GM19324 (cell line): ENCODE results near the gene TMC2.
"Not testable (repeated sequence)": the region's sequence is repeated elsewhere in the genome, so short reads cannot be mapped to it uniquely, and the experiment has no call there.

Experiments
- ATAC-seq: cut with Tn5 transposase; IDR thresholded peaks from one replicate; pipeline ENCODE4 v1.9.1; 2021; ENCODE audit warnings: mild to moderate bottlenecking, moderate library complexity; ENCODE audit not compliant: unreplicated experiment, low FRiP score

TMC2 gene

DNA sequence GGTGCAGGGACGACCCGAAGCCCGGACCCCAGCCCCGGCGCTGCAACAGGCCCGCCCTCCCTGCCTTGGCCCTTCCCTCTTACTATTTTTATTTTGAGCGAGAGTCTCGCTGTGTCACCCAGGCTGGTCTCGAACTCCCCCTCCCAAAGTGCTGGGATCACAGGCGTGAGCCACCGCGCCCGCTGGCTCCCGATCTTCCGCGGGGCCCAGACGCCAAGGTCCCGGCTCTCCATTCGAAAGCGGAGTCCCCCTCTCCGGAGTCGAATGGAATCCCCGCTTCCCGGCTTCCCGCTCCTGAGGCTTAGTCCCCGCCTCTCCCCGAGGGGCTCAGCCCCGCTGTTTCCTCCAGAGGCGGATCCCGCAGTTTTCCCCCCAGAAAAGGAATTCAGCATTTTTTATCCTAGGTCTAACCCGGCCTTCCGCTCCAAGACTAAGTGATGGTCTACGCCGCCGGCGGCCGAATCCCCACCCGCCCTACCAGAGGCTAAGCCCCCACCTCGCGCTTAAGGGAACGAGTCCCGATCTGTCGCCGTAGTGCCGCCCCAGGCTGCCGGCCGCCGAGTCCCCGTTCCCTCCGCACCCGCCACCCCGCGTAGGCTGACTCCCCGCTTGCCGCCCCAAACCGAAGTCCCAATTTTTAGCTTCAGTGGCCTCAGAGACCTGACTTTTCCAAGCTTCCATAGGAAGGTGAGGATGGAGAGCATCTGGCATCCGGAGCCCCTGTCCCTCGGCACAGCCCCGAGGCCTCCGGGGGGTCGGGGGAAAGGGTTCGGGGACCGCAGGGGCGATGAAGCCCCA lies 11.5 kb upstream of the TMC2 start:
- peak; percentile 24 for ATAC-seq

DNA sequence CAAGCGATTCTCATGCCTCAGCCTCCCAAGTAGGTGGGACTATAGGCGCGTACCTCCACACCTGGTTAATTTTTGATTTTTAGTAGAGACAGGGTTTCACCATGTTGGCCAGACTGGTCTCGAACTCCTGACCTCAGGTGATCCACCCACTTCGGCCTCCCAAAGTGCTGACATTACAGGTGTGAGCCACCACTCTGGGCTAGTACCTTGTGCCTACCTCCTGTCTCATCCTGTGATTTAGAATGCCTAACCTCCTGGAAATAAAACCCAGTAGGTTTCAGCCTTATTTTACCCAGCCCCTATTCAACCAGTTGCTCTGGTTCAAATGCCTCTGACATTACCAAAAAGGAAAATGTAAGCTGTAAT lies 10.2 kb upstream of the TMC2 start:
- not testable (repeated sequence) for ATAC-seq

DNA sequence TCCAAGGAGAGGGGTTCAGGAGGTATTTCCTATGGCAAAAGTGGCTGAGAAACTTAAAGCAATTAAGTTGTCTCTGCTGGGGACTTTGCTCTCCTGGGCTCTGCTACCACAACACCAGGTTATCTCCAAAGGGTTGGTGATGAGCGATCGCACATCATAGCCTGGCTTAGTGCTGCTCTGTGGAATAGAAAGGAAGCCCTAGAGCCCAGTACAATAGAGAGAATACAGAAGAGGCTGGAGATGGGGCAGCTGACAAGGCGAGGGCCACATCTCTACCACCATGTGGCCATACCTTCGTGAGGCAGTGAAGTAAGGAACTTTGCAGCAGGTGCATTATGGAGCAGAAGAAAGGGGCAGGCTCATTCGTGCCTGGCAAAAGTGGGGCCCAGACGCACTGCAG lies 8.6 kb upstream of the TMC2 start:
- no peak for ATAC-seq

DNA sequence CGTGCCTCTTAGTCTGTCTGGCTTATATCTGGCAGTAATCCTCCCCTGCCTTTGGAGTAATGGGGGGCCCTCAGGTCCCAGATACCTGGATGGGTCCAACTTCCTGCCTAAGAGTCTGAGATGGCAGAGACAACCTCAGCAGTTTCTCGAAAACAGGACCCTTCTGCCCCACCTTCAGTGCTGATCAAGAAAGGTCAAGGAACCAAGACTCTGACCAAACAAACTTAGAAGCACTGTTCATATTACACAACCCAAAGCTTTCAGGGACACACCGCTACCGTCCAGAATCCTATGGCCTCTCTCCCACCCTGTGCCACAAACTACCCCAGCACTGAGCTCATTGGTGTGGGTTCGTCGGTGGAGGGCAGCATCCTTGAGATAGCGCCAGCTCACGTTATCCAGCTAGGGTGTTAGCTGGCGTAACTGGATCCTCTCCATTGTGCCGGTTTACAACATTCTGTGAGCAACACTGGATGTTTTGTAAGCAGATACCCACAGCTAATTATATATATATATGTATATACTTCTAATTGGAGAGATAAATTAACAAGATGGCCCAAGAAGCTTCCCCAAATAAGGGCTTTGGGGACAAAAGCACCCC lies 7.6 kb upstream of the TMC2 start:
- ATAC-seq, result no peak

DNA sequence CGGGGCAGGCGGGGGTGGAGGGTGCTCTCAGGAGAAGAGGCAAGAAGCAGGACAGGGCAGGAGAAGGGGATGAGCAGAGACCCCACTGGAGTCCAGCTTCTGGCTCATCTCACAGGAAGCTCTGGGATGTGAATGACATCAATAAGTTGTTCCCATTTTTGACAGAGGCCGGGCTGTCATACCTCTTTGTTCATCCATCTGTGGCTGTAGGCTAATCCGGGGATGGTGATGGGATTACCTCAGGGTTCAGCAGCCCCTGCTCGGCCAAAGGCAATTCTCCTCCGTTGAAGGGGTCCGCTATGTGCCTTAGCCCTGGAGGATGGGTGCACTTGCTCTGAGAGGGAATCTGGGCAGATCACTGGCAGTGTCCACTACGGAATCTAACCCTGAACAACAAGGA lies 3.3 kb upstream of the TMC2 start:
- ATAC-seq, result no peak

DNA sequence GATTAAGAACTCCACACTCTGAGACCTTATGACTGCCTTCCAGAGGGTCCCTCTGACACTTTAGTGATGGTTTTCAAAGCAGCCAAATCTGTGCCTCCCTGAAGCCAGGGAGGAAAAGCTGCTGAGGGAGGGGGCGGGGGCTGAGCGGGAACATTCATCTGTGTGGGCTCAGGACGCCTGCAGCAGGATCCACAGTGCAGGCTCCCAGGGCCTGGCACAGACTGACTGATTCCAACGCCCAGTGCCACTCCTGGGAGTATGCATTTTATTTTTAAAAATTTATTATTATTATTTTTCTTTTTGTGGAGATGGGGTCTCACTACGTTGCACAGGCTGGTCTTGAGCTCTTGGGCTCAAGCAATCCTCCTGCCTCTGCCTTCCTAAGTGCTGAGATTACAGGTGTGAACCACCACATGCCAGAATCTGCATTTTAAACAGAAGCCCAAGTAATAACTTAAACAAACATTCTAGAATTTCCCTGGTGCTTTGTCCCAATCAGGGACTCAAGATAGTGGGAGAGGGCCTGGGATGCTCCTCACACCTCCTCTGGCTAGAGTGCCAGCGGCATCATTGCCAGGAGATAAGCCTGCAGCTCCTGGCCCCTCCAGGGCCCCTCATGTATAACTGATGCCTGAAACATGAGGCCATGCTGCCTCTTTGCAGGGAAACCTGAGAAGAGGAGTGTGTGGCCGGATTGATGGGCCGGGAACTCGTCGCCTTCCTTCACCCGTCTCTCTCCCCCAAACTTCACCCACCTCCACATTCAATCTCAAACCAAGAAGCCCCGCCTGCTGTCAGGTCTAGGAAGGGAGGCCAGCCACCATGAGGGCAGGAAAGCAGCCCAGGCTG lies 438 bp upstream of the TMC2 start:
- no peak for ATAC-seq

DNA sequence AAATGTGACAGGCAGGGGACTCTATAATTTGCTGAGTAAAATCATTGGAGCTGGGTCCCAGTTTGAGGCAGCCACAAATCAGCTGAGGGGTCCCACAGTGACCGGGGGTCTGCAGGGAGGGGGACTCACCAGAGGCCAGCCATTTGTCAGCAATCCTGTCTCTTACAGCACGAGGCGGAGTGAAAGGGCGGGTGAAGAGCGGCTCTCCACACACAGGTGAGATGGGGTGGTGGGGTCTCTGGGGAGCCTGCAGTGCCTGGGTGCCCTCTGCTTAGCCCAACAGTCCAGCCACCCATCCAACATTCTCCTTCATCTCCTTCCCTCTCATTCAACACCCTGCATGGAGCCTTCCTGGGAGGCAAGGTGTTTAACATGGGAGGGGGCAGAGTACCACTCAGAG lies 728 bp downstream of the TMC2 start:
- no peak for ATAC-seq

DNA sequence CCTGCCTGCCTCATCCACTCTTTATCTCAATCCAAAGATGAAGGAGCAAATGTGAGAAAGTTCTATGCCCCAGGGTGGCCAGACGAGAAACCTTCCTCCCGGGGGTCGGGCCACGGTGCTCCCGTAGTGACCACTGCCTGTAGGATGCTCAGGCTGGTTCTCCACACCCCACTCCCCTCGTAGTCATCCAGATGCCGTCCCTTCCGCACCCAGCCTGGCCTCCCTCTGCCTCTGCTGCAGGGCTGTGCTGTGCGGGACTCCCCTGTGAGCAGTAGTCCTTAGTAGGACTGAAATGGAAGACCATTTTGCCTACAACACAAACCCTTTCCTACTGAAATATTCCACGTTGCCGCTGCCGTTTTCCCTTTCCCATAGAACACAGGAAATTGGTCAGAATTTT lies 2.0 kb downstream of the TMC2 start:
- no peak for ATAC-seq

DNA sequence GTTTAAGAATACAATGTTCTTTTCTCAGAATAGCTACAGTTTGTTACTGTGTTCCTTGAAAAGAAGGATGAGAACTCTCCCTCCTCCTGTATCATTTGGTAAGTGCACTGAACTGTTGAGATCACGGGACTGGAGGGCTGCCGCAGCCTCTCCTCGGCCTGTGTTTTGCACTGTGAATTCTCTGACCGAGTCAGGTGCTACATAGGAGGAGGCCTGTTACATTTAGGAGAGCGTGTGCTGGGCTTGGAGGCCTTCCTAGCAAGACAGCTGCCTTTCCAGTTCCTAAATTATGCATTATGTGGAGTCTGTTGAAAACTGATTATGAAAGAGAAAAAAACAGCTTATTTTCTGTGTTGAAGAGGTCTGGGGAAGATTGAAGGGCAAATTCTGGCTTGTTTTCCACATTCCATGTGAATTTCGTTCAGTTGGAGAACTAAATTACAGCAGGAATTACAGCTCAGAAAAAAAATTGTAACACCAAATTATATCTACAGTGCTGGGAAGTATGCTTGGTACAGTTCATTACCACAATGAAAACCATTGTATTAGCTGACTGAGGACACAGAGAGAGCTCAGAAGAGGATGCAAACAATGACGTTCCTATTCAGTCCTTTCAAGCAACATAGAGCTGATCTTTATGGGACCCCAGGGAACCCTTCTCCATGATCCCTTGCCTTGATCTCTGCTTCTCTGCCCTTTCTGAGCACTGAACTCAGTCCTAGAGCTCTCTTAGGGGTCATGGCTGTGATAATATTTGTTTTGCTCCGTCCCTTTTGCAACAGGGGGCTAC lies 2.8 kb downstream of the TMC2 start:
- no peak for ATAC-seq

DNA sequence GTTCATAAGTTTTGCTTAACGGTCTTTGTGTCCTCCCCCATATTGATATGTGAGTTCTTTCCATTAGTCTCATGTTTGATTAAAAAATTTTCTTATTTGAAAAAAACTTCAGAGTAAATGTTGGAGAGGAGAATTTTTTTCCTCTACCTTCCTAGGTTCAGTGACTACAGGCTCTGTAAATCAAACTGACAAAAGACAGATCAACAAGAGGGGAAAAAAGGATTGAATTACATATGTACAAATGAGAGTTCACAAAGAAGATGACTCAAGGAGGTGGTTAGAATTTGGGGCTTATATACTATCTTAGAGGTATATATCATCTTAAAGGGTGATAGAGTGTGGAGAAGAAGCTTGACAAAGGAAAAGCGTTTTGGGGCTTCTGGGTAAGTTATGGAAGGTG lies 5.6 kb downstream of the TMC2 start:
- no peak for ATAC-seq

DNA sequence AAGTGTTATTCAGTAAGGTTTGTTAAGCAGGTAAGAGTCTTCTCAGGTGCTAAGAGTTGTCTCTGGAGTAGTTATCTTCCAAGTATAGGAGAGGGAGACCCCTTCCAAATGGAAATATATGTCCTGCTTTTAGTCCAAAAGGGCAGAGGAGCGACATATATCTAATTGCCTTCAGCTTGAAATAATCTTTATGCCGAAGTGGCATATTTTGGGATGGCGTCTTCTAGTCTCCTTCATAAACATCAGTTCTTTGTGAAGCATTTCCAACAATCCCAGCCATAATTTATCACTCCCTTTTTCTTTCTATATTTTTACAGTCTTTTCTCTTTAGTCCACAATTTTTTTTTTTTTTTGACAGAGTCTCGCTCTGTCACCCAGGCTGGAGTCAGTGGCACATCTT lies 6.0 kb downstream of the TMC2 start:
- ATAC-seq, result no peak

DNA sequence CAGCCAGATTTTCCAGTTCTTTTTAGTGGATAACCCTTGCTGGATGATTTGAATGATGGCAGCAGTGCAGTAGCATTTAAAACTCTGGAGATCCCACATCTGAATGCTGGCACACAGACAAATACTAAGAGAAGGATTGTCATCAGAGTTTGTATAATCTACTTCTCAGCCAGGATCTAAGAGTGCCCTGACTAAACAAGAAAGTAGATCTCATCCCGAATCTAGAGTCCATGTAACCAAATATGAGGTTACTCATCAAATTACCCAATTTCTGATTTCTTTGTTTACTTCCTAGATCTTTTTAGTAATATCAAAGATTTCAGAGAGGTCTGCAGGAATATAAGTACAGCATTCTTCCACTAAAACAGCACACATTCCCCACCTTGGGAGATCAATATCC lies 7.8 kb downstream of the TMC2 start:
- no peak for ATAC-seq

DNA sequence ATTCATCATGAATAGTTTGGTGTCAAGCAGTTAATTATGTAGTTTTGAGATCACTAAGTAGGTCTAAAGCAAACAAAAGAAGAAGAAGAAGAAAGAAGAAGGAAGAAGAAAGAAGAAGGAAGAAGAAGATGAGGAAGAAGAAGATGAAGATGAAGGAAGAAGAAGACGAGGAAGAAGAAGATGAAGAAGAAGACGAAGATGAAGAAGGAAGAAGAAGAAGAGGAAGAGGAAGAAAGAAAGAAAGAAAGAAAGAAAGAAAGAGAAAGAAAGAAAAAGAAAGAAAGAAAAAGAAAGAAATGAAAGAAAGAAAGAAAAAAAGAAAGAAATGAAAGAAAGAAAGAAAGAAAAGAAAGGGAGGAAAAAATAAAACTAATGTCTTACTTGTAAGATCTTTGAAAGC lies 9.2 kb downstream of the TMC2 start:
- no peak for ATAC-seq

DNA sequence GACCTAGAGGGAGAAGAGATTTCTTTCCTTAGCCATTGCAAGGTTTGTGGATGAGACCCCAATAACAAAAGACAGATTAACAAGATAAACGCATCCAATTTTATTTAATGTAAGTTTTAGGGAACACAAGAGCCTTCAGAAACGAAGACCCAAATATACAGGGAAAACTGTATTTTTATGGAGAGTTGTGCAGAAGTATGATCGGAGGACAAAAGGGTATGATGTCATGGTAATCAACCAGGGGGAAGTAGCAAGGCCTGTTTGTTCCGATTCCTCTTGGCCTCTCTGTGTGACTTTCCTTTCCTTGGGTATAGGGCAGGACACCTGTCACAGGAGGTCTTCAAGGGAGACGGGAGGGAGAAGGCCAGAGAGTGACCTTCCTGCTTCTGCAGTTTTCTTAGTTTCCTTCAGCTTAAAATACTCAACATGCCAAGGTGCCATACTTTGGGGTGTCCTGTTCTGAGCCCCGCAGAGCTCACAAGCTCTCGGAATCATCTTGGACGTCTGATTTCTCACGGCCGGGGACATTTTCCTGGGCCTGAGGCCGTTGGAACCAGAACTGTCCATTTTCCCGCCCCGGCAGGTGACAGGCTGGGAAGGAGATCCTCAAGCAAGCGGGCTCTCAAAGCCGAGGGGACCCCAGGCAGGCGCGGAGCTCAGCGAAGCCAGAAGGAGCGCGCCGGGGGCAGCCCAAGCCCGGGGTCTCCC lies 21.7 kb downstream of the TMC2 start:
- ATAC-seq, result no peak

DNA sequence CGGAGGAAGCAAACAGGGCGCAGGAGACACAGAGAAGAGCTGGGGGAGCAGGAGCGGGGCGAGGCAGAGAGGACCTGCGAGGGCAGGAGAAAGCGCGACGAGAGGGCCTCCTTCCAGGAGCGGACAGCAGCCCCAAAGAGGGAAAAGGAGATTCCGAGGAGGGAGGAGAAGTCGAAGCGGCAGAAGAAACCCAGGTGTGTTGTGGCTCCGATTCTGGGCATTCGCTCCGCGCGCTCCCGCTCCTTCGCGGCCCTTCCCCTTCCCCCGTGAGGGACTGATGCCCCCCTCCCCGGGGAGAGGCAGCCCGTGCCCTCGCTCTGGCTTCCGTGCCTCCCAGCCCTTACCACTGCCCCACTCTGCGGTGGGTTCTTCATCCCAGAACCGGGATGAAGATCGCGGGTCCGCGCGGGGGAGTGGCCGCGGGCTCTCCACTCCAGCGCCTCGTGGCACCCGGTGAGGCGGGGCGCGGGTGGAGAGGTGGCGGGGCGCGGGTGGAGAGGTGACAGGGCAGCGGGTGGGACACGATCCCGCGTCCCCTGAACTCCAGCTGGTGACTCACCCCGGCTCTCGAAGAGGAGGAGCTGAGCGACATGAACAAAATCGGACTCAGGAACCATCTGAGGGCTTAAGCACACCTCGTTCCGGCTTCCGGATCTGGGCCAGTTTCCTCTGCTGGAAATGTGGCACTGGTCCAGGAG lies 22.4 kb downstream of the TMC2 start:
- no peak for ATAC-seq

DNA sequence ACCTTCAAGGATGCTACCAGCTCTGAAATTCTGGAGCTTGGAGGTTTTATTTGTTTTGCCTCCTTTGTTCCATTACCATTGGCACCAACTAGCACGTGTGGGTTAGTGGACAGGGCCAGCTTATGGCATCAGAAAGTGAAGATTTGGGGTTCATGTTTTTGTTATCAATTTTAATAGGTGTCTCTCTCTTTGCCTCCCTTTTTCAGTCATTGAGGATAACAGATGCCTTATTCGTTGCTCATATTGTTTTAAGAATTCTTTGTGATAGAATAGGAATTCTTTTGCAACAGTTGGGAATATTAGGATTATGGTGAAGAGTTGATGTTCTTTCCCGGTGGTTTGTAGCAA lies 22.9 kb downstream of the TMC2 start:
- ATAC-seq, result no peak

DNA sequence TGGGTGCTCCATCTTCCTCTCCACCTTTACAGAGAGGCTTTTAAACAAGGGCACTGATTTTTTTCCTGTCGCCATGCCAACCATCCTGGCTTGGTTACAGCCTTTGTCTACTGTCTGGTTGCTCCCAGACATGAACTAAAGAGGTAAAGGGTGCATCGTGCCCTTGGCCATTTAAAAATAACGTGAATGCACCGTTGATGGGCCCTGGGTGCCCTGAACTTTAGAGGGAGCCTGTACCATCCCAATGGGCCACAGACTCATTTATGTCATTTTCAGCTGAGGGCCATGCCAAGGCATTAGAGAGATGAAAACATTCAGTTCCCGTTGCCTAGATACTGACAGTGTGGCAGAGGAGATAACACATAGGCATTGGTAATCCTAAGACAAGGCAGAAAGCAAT lies 23.3 kb downstream of the TMC2 start:
- no peak for ATAC-seq

DNA sequence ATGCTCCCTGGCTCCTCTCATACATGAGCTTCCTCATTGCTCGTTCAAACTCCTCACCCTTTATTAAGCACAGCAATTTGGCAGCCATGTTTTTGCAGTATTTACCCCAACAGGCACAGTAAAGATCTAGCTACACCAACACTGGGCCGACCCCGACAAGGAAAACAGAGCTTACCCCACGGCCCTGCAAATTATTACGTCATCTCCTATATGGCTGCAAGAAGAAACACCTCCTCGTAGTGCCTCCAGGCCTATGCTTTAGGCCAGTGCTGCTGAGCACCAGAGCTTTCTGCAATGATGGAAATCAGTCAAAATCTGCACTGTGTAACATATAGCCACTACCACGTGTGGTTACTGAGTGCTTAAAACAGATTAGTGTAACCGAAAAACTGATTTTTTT lies 26.7 kb downstream of the TMC2 start:
- ATAC-seq, result no peak

DNA sequence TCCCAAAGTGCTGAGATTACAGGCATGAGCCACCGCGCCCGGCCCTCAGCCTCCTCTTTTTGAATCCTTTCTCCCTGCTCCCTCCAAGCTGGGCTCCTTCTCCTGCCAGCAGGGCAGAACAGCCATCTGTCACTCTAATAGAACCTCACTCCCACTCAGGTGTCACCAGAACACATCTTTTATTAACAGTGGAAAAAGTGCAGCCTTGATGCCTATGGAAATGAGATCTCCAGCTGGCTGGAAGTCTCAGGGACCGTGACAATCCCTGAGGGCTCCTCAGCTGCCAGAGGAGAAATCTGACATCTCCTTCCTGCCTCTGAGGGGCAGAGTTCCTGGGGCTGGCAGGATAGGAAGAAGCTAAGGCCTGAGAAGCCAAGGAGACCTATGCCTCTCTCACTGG lies 28.0 kb downstream of the TMC2 start:
- no peak for ATAC-seq

DNA sequence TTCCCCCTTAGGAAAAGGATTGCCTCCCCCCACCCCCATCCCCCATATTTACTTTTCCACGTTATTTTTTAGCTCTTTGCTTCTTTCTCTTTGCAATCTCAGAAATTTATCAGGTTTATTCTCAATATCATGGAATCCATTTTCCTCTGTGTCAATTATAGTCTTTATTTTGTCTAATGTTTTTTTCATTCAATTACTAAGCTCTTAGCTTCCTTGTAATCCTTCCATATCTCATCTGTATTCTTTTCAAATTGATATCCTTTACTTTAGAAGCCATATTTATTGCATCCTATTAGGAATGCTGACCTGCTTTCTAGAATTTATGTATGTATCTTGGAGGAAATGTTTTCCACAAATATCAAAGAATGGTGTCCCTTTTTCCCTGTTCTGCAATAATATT lies 39.3 kb downstream of the TMC2 start:
- no peak for ATAC-seq
